Liver (tissue), 3 donors: ENCODE results near the gene PTGDR.

Source experiments
- ATF3 ChIP-seq: IDR thresholded peaks from 2 replicates; pipeline ENCODE4 v1.6.1; 2016; ENCODE audit warnings: antibody characterized with exemption
- CTCF ChIP-seq: fragments of 150-350 bp; IDR thresholded peaks from 2 replicates; pipeline ENCODE4 v1.5.1; 2017; ENCODE audit warnings: improper control_type of control experiment, low read depth, low read length; ENCODE audit not compliant: missing input control
- EGR1 ChIP-seq, 2 donors: IDR thresholded peaks; 2 replicates each; pipeline ENCODE4 v1.6.1; 2016 to 2018; ENCODE audit warnings: antibody characterized with exemption in 2 of 2, low read depth in 2 of 2
- FOXA1 ChIP-seq: IDR thresholded peaks from 2 replicates; pipeline ENCODE4 v1.6.1; 2016; ENCODE audit warnings: antibody characterized with exemption
- GABPA ChIP-seq, 2 donors: IDR thresholded peaks in 1 of 2; conservative IDR thresholded peaks in 1 of 2; 2 replicates each; pipeline ENCODE4 v1.6.1; 2016; ENCODE audit warnings: antibody characterized with exemption in 2 of 2, mild to moderate bottlenecking in 1 of 2, moderate library complexity in 1 of 2
- JUND ChIP-seq, 2 donors: IDR thresholded peaks; 2 replicates each; pipeline ENCODE4 v1.6.1; 2016; ENCODE audit warnings: antibody characterized with exemption in 2 of 2
- TAF1 ChIP-seq: conservative IDR thresholded peaks from 2 replicates; pipeline ENCODE4 v1.6.1; 2016; ENCODE audit warnings: antibody characterized with exemption, mild to moderate bottlenecking
- ZBTB33 ChIP-seq: IDR thresholded peaks from 2 replicates; pipeline ENCODE4 v1.6.1; 2016; ENCODE audit warnings: antibody characterized with exemption
- TF ChIP-seq, protein P1 (sequence below): IDR thresholded peaks from 2 replicates; pipeline ENCODE4 v1.6.1; 2016; ENCODE audit warnings: antibody characterized with exemption, mild to moderate bottlenecking
- donor health status: healthy.
- donor health status: healthy.

DNA sequence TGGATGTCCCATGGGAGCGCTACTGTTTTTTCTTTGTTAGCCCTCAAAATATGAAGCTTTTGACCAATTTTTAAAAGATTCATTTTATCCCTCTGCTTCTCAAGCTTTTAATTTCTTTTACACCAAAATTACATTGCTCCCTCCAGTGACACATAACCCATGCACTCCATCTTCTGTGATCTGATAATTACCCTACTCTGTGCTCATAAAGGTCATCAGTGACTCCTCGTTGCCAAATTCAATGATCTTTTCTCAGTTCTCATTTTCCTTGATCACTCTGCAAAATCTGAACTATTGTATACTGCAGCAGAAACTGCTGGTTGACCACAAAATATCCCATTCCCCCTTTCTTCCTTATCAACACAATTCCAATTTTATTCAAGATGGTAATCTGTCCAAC lies 8.7 kb upstream of the PTGDR start:
- TF ChIP-seq CTCF (no peak), GABPA (IDR thresholded peaks at IDR 0.05 in 1 of 2, conservative IDR thresholded peaks at IDR 0.05 in 1 of 2) (no peak), TAF1 (no peak), JUND (IDR thresholded peaks at IDR 0.05) (no peak), ZBTB33 (no peak), FOXA1 (no peak), EGR1 (IDR thresholded peaks at IDR 0.05; ENCODE audit: low read depth in 2 of 2) (no peak), ATF3 (no peak)
- TF ChIP-seq, protein P1, sequence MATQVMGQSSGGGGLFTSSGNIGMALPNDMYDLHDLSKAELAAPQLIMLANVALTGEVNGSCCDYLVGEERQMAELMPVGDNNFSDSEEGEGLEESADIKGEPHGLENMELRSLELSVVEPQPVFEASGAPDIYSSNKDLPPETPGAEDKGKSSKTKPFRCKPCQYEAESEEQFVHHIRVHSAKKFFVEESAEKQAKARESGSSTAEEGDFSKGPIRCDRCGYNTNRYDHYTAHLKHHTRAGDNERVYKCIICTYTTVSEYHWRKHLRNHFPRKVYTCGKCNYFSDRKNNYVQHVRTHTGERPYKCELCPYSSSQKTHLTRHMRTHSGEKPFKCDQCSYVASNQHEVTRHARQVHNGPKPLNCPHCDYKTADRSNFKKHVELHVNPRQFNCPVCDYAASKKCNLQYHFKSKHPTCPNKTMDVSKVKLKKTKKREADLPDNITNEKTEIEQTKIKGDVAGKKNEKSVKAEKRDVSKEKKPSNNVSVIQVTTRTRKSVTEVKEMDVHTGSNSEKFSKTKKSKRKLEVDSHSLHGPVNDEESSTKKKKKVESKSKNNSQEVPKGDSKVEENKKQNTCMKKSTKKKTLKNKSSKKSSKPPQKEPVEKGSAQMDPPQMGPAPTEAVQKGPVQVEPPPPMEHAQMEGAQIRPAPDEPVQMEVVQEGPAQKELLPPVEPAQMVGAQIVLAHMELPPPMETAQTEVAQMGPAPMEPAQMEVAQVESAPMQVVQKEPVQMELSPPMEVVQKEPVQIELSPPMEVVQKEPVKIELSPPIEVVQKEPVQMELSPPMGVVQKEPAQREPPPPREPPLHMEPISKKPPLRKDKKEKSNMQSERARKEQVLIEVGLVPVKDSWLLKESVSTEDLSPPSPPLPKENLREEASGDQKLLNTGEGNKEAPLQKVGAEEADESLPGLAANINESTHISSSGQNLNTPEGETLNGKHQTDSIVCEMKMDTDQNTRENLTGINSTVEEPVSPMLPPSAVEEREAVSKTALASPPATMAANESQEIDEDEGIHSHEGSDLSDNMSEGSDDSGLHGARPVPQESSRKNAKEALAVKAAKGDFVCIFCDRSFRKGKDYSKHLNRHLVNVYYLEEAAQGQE = no peak
